Transverse colon (tissue), 4 donors: ENCODE measurements around the gene GABRR3.

Experiments
- CTCF ChIP-seq, 5 experiments: fragments of 200-600 bp in 3 of 5; fragments of 450-650 bp in 2 of 5; sonication (generic) in 3 of 5; IDR thresholded peaks; 1 replicate in 2 of 5; 2 replicates in 3 of 5; pipeline ENCODE4 v1.5.1; 2016 to 2017; ENCODE audit warnings: antibody characterized with exemption in 5 of 5, inconsistent platforms in 3 of 5, mild to moderate bottlenecking in 2 of 5, moderate library complexity in 1 of 5
- POLR2AphosphoS5 ChIP-seq, 3 donors: sonication (generic); formaldehyde crosslinking; IDR thresholded peaks; one replicate each; pipeline ENCODE4 v1.6.1; 2016; ENCODE audit warnings: antibody characterized with exemption in 3 of 3

- TF ChIP-seq CTCF (IDR thresholded peaks at IDR 0.05) (no peak), POLR2AphosphoS5 (IDR thresholded peaks at IDR 0.05) (no peak)
Observed at GRCh38 chr3:97935842-97936241, 99.3 kb downstream of the GABRR3 start.
